Adrenal gland (tissue), 12 donors: ENCODE data around the gene TCERG1. TPM values are rescaled to one million over a fixed set of nuclear protein-coding genes. Genes with fewer than 3 reads are reported as not detected.
"Not testable (repeated sequence)": the region's sequence is repeated elsewhere in the genome, so short reads cannot be mapped to it uniquely, and the experiment has no call there.

Source experiments
- DNase-seq, 7 donors: peaks; one replicate each; pipeline ENCODE4 v3.0.0-alpha.2; 2019 to 2020
- H3K27ac ChIP-seq, 5 donors: fragments of 200-600 bp; sonication (generic) in 4 of 5; 1 replicate in 3 of 5; 2 replicates in 2 of 5; pipeline versions ENCODE4 v1.5.1 to v1.8.0; 2016 to 2020; ENCODE audit warnings: mild to moderate bottlenecking in 1 of 5
- H3K27me3 ChIP-seq: fragments of 200-600 bp; 2 replicates; pipeline ENCODE4 v1.8.0; 2021
- H3K36me3 ChIP-seq, 2 donors: fragments of 200-600 bp; replicated peaks in 1 of 2; 1 replicate in 1 of 2; 2 replicates in 1 of 2; pipeline versions ENCODE4 v1.5.1 to v1.8.0; 2018 to 2022
- H3K4me1 ChIP-seq, 2 donors: fragments of 200-600 bp; replicated peaks in 1 of 2; 1 replicate in 1 of 2; 2 replicates in 1 of 2; pipeline versions ENCODE4 v1.5.1 to v1.8.0; 2018 to 2021
- H3K4me3 ChIP-seq, 4 donors: fragments of 200-600 bp; sonication (generic) in 3 of 4; one replicate each; pipeline ENCODE4 v1.5.1; 2016 to 2018
- H3K9me3 ChIP-seq, 3 donors: fragments of 200-600 bp; sonication (generic) in 1 of 3; replicated peaks in 1 of 3; 1 replicate in 2 of 3; 2 replicates in 1 of 3; pipeline versions ENCODE4 v1.5.1 to v1.8.0; 2016 to 2021
- CTCF ChIP-seq, 6 experiments: fragments of 450-650 bp in 4 of 6; fragments of 200-600 bp in 2 of 6; sonication (generic) in 1 of 6; IDR thresholded peaks; 1 replicate in 5 of 6; 2 replicates in 1 of 6; pipeline versions ENCODE4 v1.5.1 to v1.8.0; 2016 to 2021; ENCODE audit warnings: antibody characterized with exemption in 6 of 6, mild to moderate bottlenecking in 2 of 6, moderate library complexity in 1 of 6
- POLR2A ChIP-seq, 2 donors: fragments of 450-650 bp; IDR thresholded peaks; one replicate each; pipeline ENCODE4 v1.6.1; 2017; ENCODE audit warnings: antibody characterized with exemption in 2 of 2, mild to moderate bottlenecking in 2 of 2, moderate library complexity in 1 of 2
- WGBS, 4 donors: extraction: QIAGEN DNeasy Blood & Tissue Kit in 2 of 4; methylation state at CpG; one replicate each; pipeline versions ENCODE4 v1.1.5 to v1.1.7; 2013 to 2017; 5-methylcytosine and 5-hydroxymethylcytosine counted together
- intact Hi-C, 2 donors: fragments of 100-400 bp; cut with DNase I; formaldehyde crosslinking; loops; one replicate each; pipeline versions ENCODE4 v1.14.1 to v1.15.0; 2022 to 2023
- polyA plus RNA-seq, 3 donors: library from polyadenylated mRNA; stranded (reverse); fragments of 200-250 nt in 2 of 3; fragments of 350-450 nt in 1 of 3; fragmentation: Illumina TruSeq in 1 of 3; extraction: RNeasy Lipid Tissue Mini Kit (QIAGEN cat#74804) in 1 of 3; gene quantifications; one replicate each; pipeline ENCODE4 v1.2.3, GENCODE V29; 2013 to 2014
- total RNA-seq, 9 donors: library from RNA; depleted of rRNA in 4 of 9; stranded (reverse); fragments of >200 nt in 4 of 9; fragments of 120-200 nt in 1 of 9; fragmentation: NEBNext Ultra II Directional in 1 of 9; extraction: Animal tissue kit (Norgen Biotek cat#: 25700) in 1 of 9; gene quantifications; one replicate each; pipeline versions ENCODE4 v1.1.0 to v1.2.4, GENCODE V29; 2013 to 2023
- donor health status: healthy with polysubstance abuse.
- donor health status: Bipolar disorder and iron deficiency.
- donor health status: DM: yes; HTN: yes; CAD: no.
- donor health status: DM: no; HTN: no; CAD: no.
- donor health status: DM: no; HTN: no; CAD: no.
- donor health status: DM: yes; HTN: yes; CAD: no.

TCERG1 gene
- total and polyA plus RNA-seq, 12 donors: 12.1 to 80.4 (median 45.5) TPM

- H3K36me3 ChIP-seq: no peaks in the 10 kb centered on the region
- 26 to 41% (median 31%) methylated on average over 2 of the region's 2 CpGs for WGBS, 4 donors
- H3K4me1 ChIP-seq: no peaks in the 10 kb centered on the region
- no peak overlapping the region for H3K4me3 ChIP-seq
- DNase-seq: no peak
- H3K27ac ChIP-seq: no peak overlapping the region
- H3K27me3 ChIP-seq: no peaks in the 10 kb centered on the region
- intact Hi-C loops: loop anchor here in 1 of 2 donors (10.0 kb wide), 1 partner anchor 416 kb away; no protein-coding TSS in a partner anchor
- no peaks in the 10 kb centered on the region for H3K9me3 ChIP-seq
- TF ChIP-seq POLR2A (IDR thresholded peaks at IDR 0.05): no peak
- no peak for TF ChIP-seq CTCF (IDR thresholded peaks at IDR 0.05)
These were observed 101.8 kb downstream of the TCERG1 start for GRCh38 chr5:146548781-146549449.

GRCh38 chr5:146549615-146550014, 102.5 kb downstream of the TCERG1 start:
- no peak overlapping the region for H3K27ac ChIP-seq
- DNase-seq: no peak
- intact Hi-C loops: loop anchor here in 1 of 2 donors (10.0 kb wide), 1 partner anchor 415 kb away; no protein-coding TSS in a partner anchor
- H3K4me1 ChIP-seq: no peaks in the 10 kb centered on the region
- no peaks in the 10 kb centered on the region for H3K27me3 ChIP-seq
- H3K36me3 ChIP-seq: no peaks in the 10 kb centered on the region
- H3K4me3 ChIP-seq: no peak overlapping the region
- TF ChIP-seq CTCF (IDR thresholded peaks at IDR 0.05) (no peak), POLR2A (IDR thresholded peaks at IDR 0.05) (no peak)
- no peaks in the 10 kb centered on the region for H3K9me3 ChIP-seq

GRCh38 chr5:146553446-146553845, 106.3 kb downstream of the TCERG1 start:
- no peak for TF ChIP-seq POLR2A (IDR thresholded peaks at IDR 0.05)
- no peak for TF ChIP-seq CTCF (IDR thresholded peaks at IDR 0.05)
- intact Hi-C loops: no loop called here
- no peaks in the 10 kb centered on the region for H3K36me3 ChIP-seq
- 46 to 73% (median 58%) methylated on average over 3 of the region's 3 CpGs for WGBS, 4 donors
- H3K27me3 ChIP-seq: no peaks in the 10 kb centered on the region
- H3K27ac ChIP-seq: no peak overlapping the region
- H3K4me1 ChIP-seq: no peaks in the 10 kb centered on the region
- DNase-seq: no peak
- H3K9me3 ChIP-seq: no peaks in the 10 kb centered on the region
- H3K4me3 ChIP-seq: no peak overlapping the region

- H3K9me3 ChIP-seq, DNase-seq, H3K36me3 ChIP-seq, H3K4me3 ChIP-seq, H3K27ac ChIP-seq, intact Hi-C loops, H3K27me3 ChIP-seq, H3K4me1 ChIP-seq: not testable (repeated sequence)
- 75 to 90% (median 82%) methylated on average over 2 to 4 of the region's 4 CpGs for WGBS, 4 donors
These were observed 109.8 kb downstream of the TCERG1 start for GRCh38 chr5:146556884-146557283.

GRCh38 chr5:146560205-146560812, 113.2 kb downstream of the TCERG1 start:
- 56 to 63% (median 58%) methylated on average over 3 of the region's 3 CpGs for WGBS, 4 donors
- DNase-seq: no peak

More at GRCh38 chr5:146560205-146560812, 113.2 kb downstream of the TCERG1 start:
- no peaks in the 10 kb centered on the region for H3K36me3 ChIP-seq
- no peaks in the 10 kb centered on the region for H3K27me3 ChIP-seq
- H3K27ac ChIP-seq: no peak overlapping the region
- no peaks in the 10 kb centered on the region for H3K4me1 ChIP-seq
- TF ChIP-seq POLR2A (IDR thresholded peaks at IDR 0.05): no peak
- no peak for TF ChIP-seq CTCF (IDR thresholded peaks at IDR 0.05)
- H3K9me3 ChIP-seq: no peaks in the 10 kb centered on the region
- intact Hi-C loops: no loop called here
- no peak overlapping the region for H3K4me3 ChIP-seq
